ENCODE measurements around the gene CLDN7.

CLDN7 gene

GRCh38 chr17:7285679-7286078 is 23.4 kb upstream of the CLDN7 start:
- DNase-seq (ENCODE audit: low read depth): no peak

- no peak for DNase-seq (ENCODE audit: low read depth)
Measured at GRCh38 chr17:7284911-7285310, 22.6 kb upstream of the CLDN7 start.

- no peak for DNase-seq (ENCODE audit: low read depth)
Measured at GRCh38 chr17:7283471-7284216, 21.4 kb upstream of the CLDN7 start.

- no peak for DNase-seq (ENCODE audit: low read depth)
Measured at GRCh38 chr17:7282752-7283321, 20.6 kb upstream of the CLDN7 start.

GRCh38 chr17:7281953-7282751 is 19.9 kb upstream of the CLDN7 start:
- no peak for DNase-seq (ENCODE audit: low read depth)

GRCh38 chr17:7281074-7281952 is 19.0 kb upstream of the CLDN7 start, which contains the start of gene SLC2A4:
TSS of gene SLC2A4 (plus strand) at chr17:7281718. CDS start at chr17:7281935, 217 bp downstream.
- DNase-seq (ENCODE audit: low read depth): peak; percentile 82

- peak; percentile 42 for DNase-seq (ENCODE audit: low read depth)
Measured at GRCh38 chr17:7280519-7281073, 18.3 kb upstream of the CLDN7 start.

- DNase-seq (ENCODE audit: low read depth): no peak
Measured at GRCh38 chr17:7279448-7279847, 17.2 kb upstream of the CLDN7 start.

- DNase-seq (ENCODE audit: low read depth): no peak
Measured at GRCh38 chr17:7266784-7267183, 4.5 kb upstream of the CLDN7 start.

GRCh38 chr17:7263801-7264078 is 1.5 kb upstream of the CLDN7 start:
- no peak for DNase-seq (ENCODE audit: low read depth)

GRCh38 chr17:7262935-7263800 is 890 bp upstream of the CLDN7 start:
- DNase-seq (ENCODE audit: low read depth): no peak

- DNase-seq (ENCODE audit: low read depth): no peak
Measured at GRCh38 chr17:7261379-7262191, 693 bp downstream of the CLDN7 start.

GRCh38 chr17:7260651-7261378 is 1.5 kb downstream of the CLDN7 start:
- no peak for DNase-seq (ENCODE audit: low read depth)

GRCh38 chr17:7260151-7260550 is 2.1 kb downstream of the CLDN7 start:
- no peak for DNase-seq (ENCODE audit: low read depth)

GRCh38 chr17:7259555-7259889 is 2.8 kb downstream of the CLDN7 start:
- DNase-seq (ENCODE audit: low read depth): no peak

GRCh38 chr17:7258731-7259554 is 3.3 kb downstream of the CLDN7 start:
- DNase-seq (ENCODE audit: low read depth): no peak

- no peak for DNase-seq (ENCODE audit: low read depth)
Measured at GRCh38 chr17:7256766-7257456, 5.4 kb downstream of the CLDN7 start.

- DNase-seq (ENCODE audit: low read depth): no peak
Measured at GRCh38 chr17:7254511-7254910, 7.8 kb downstream of the CLDN7 start.

All from stromal cell of bone marrow (primary cell).